Measurements from ENCODE around the gene ABHD17A.

- TF ChIP-seq ZNF274 (IDR thresholded peaks at IDR 0.05; ENCODE audit: low read depth, low read length): no peak
- no peak for TF ChIP-seq YY1 (IDR thresholded peaks at IDR 0.05; ENCODE audit: insufficient read depth, insufficient read length)
These were observed 48.6 kb upstream of the ABHD17A start for GRCh38 chr19:1933942-1934341.
